ENCODE results near the gene KCNK13.

- TF ChIP-seq CTCF (IDR thresholded peaks at IDR 0.05) (no peak), POLR2A (IDR thresholded peaks at IDR 0.05) (no peak)
Measured at GRCh38 chr14:90179357-90179756, 117.6 kb downstream of the KCNK13 start.
